GM21381 (cell line): ENCODE data around the gene IL25.
"Not testable (repeated sequence)": the region's sequence is repeated elsewhere in the genome, so short reads cannot be mapped to it uniquely, and the experiment has no call there.

Experiments used
- ATAC-seq: cut with Tn5 transposase; IDR thresholded peaks from one replicate; pipeline ENCODE4 v1.9.1; 2021; ENCODE audit warnings: mild to moderate bottlenecking, moderate library complexity; ENCODE audit not compliant: unreplicated experiment

IL25 gene

GRCh38 chr14:23371865-23372264 is 744 bp upstream of the IL25 start:
- no peak for ATAC-seq

- no peak for ATAC-seq
Observed at GRCh38 chr14:23373041-23373440, 432 bp downstream of the IL25 start.

GRCh38 chr14:23375527-23376251 is 3.1 kb downstream of the IL25 start:
- ATAC-seq = no peak

GRCh38 chr14:23376482-23377197 is 4.0 kb downstream of the IL25 start, which contains the start of gene CMTM5:
Gene CMTM5 (plus strand): TSS chr14:23377046. CDS start chr14:23377252, 206 bp downstream.
- ATAC-seq = no peak

- ATAC-seq = no peak
Observed at GRCh38 chr14:23377198-23377550, 4.6 kb downstream of the IL25 start.

- no peak for ATAC-seq
Observed at GRCh38 chr14:23377573-23378563, 5.3 kb downstream of the IL25 start.

GRCh38 chr14:23378612-23379220 is 6.1 kb downstream of the IL25 start:
- no peak for ATAC-seq

- ATAC-seq = no peak
Observed at GRCh38 chr14:23379366-23380196, 7.0 kb downstream of the IL25 start.

GRCh38 chr14:23380197-23380914 is 7.7 kb downstream of the IL25 start:
- ATAC-seq = no peak

- ATAC-seq = no peak
Observed at GRCh38 chr14:23380976-23381375, 8.4 kb downstream of the IL25 start.

GRCh38 chr14:23381871-23382270 is 9.3 kb downstream of the IL25 start:
- no peak for ATAC-seq

GRCh38 chr14:23382276-23382675 is 9.7 kb downstream of the IL25 start:
- no peak for ATAC-seq

- no peak for ATAC-seq
Observed at GRCh38 chr14:23382731-23383440, 10.3 kb downstream of the IL25 start.

- ATAC-seq = no peak
Observed at GRCh38 chr14:23384364-23385080, 11.9 kb downstream of the IL25 start.

- no peak for ATAC-seq
Observed at GRCh38 chr14:23385244-23385641, 12.6 kb downstream of the IL25 start.

- ATAC-seq = no peak
Observed at GRCh38 chr14:23385642-23386265, 13.1 kb downstream of the IL25 start.

GRCh38 chr14:23386266-23386657 is 13.7 kb downstream of the IL25 start:
- ATAC-seq = not testable (repeated sequence)

GRCh38 chr14:23386999-23387398 is 14.4 kb downstream of the IL25 start:
- no peak for ATAC-seq
